HCT116 (cell line): ENCODE measurements around the gene ZFP92. TPM values are rescaled to one million over a fixed set of nuclear protein-coding genes. Genes with fewer than 3 reads are reported as not detected.

Source experiments
- ATAC-seq: fragments of 200-7000 bp; cut with Tn5 transposase; 2 replicates; pipeline ENCODE4 v1.9.1; 2020; ENCODE audit warnings: mild to moderate bottlenecking, moderate library complexity
- BruUV-seq: library from RNA; stranded (reverse); fragments of 400-500 nt; replicated peaks from 2 replicates; lab custom pipeline; 2021; lab: Mats Ljungman, UMichigan
- CTCF ChIA-PET: fragments of 300-600 bp; sonication (Branson Sonifier 250); formaldehyde crosslinking; loops from one replicate; lab custom pipeline; 2021; ENCODE audit warnings: antibody characterized with exemption; lab: Charles Lee
- POLR2A ChIA-PET: fragments of 300-600, 350-600 bp; sonication (Branson Sonifier 250); formaldehyde crosslinking; loops from one replicate; lab custom pipeline; 2021; ENCODE audit warnings: antibody characterized with exemption; lab: Charles Lee
- RAD21 ChIA-PET, 2 experiments: fragments of 300-600 bp; sonication (Branson Sonifier 250); formaldehyde crosslinking; loops; one replicate each; lab custom pipeline; 2023; ENCODE audit warnings: low total read pairs in 2 of 2; ENCODE audit not compliant: uncharacterized antibody in 2 of 2, unreplicated experiment in 2 of 2, low non-redundant PET in 1 of 2; lab: Charles Lee
- DNase-seq: peaks from one replicate; pipeline ENCODE4 v3.0.0-alpha.2; 2010; ENCODE audit warnings: low read depth, low spot score
- H2AFZ ChIP-seq: fragments of 200-600 bp; shearing (Covaris generic), sonication (generic); 2 replicates; pipeline ENCODE4 v1.6.1; 2017; ENCODE audit warnings: low read depth, mixed run types, mixed read lengths, antibody characterized with exemption, low read length; ENCODE audit not compliant: poor library complexity, severe bottlenecking
- H3K27ac ChIP-seq: 2 replicates; pipeline ENCODE4 v1.5.1; 2012; ENCODE audit warnings: low read depth, low read length
- H3K27me3 ChIP-seq: fragments of 200-600 bp; sonication (generic); 2 replicates; pipeline ENCODE4 v1.6.1; 2016; ENCODE audit warnings: mixed run types, low read length, mixed read lengths; ENCODE audit not compliant: insufficient read depth
- H3K36me3 ChIP-seq, 2 experiments: fragments of 200-500 bp in 1 of 2; fragments of 200-600 bp in 1 of 2; sonication (Bioruptor generic) in 1 of 2; sonication (generic) in 1 of 2; 2 replicates each; pipeline versions ENCODE4 v1.5.1 to v1.6.1; 2014 to 2016; ENCODE audit warnings: low read length in 2 of 2, inconsistent platforms in 1 of 2, mixed read lengths in 1 of 2, mixed run types in 1 of 2; ENCODE audit not compliant: insufficient read depth in 2 of 2, control insufficient read depth in 1 of 2
- H3K4me1 ChIP-seq, 2 experiments: fragments of 200-600 bp in 1 of 2; sonication (generic) in 1 of 2; 2 replicates each; pipeline versions ENCODE4 v1.5.1 to v1.6.1; 2012 to 2017; ENCODE audit warnings: low read length in 2 of 2, inconsistent platforms in 1 of 2, mild to moderate bottlenecking in 1 of 2, mixed read lengths in 1 of 2, mixed run types in 1 of 2, moderate library complexity in 1 of 2; ENCODE audit not compliant: insufficient read depth in 2 of 2, control insufficient read depth in 1 of 2
- H3K4me2 ChIP-seq: fragments of 200-600 bp; sonication (generic); 2 replicates; pipeline ENCODE4 v1.6.1; 2017; ENCODE audit warnings: mixed run types, low read length, mixed read lengths
- H3K4me3 ChIP-seq, 2 experiments: fragments of 200-600 bp in 1 of 2; sonication (generic) in 1 of 2; replicated peaks in 1 of 2; 2 replicates each; pipeline ENCODE4 v1.5.1; 2011 to 2016; ENCODE audit warnings: low read length in 2 of 2, control low read depth in 1 of 2, low read depth in 1 of 2, mild to moderate bottlenecking in 1 of 2, mixed read lengths in 1 of 2, mixed run types in 1 of 2
- H3K79me2 ChIP-seq: fragments of 200-600 bp; sonication (generic); 2 replicates; pipeline ENCODE4 v1.6.1; 2017; ENCODE audit warnings: mild to moderate bottlenecking, mixed run types, low read length, moderate library complexity, mixed read lengths; ENCODE audit not compliant: insufficient read depth
- H3K9ac ChIP-seq: fragments of 200-600 bp; sonication (generic); 2 replicates; pipeline ENCODE4 v1.6.1; 2016; ENCODE audit warnings: low read length, mixed read lengths
- H3K9me2 ChIP-seq: fragments of 200-600 bp; sonication (generic), shearing (Covaris generic); 2 replicates; pipeline ENCODE4 v1.6.1; 2017; ENCODE audit warnings: mixed run types, mild to moderate bottlenecking, moderate library complexity; ENCODE audit not compliant: insufficient read depth
- H3K9me3 ChIP-seq, 2 experiments: fragments of 200-500 bp in 1 of 2; fragments of 200-600 bp in 1 of 2; sonication (Bioruptor generic) in 1 of 2; sonication (generic) in 1 of 2; 2 replicates each; pipeline ENCODE4 v1.6.1; 2014 to 2017; ENCODE audit warnings: low read length in 2 of 2, mixed read lengths in 2 of 2, inconsistent platforms in 1 of 2, low read depth in 1 of 2, mild to moderate bottlenecking in 1 of 2, mixed run types in 1 of 2, moderate library complexity in 1 of 2; ENCODE audit not compliant: control insufficient read depth in 1 of 2, insufficient read depth in 1 of 2
- H4K20me1 ChIP-seq: fragments of 200-600 bp; sonication (generic), shearing (Covaris generic); 2 replicates; pipeline ENCODE4 v1.6.1; 2017; ENCODE audit warnings: mixed run types, mild to moderate bottlenecking, moderate library complexity; ENCODE audit not compliant: insufficient read depth
- ATF3 ChIP-seq: IDR thresholded peaks from 2 replicates; pipeline ENCODE4 v1.6.1; 2012
- CBX3 ChIP-seq: IDR thresholded peaks from 2 replicates; pipeline ENCODE4 v1.6.1; 2012; ENCODE audit warnings: low read depth
- CEBPB ChIP-seq: IDR thresholded peaks from 2 replicates; pipeline ENCODE4 v1.6.1; 2012; ENCODE audit warnings: low read depth
- CTCF ChIP-seq, 3 experiments: fragments of 200-600 bp in 1 of 3; sonication (generic) in 1 of 3; IDR thresholded peaks in 2 of 3; conservative IDR thresholded peaks in 1 of 3; 2 replicates each; pipeline ENCODE4 v1.5.1; 2012 to 2017; ENCODE audit warnings: low read depth in 2 of 3, low read length in 2 of 3, antibody characterized with exemption in 1 of 3, borderline replicate concordance in 1 of 3, control low read depth in 1 of 3, mild to moderate bottlenecking in 1 of 3, mixed read lengths in 1 of 3, mixed run types in 1 of 3, moderate library complexity in 1 of 3; ENCODE audit not compliant: insufficient read depth in 1 of 3
- EGR1 ChIP-seq: IDR thresholded peaks from 2 replicates; pipeline ENCODE4 v1.6.1; 2012; ENCODE audit warnings: low read depth
- ELF1 ChIP-seq: IDR thresholded peaks from 2 replicates; pipeline ENCODE4 v1.6.1; 2012; ENCODE audit warnings: low read depth, borderline replicate concordance
- FOSL1 ChIP-seq: IDR thresholded peaks from 2 replicates; pipeline ENCODE4 v1.6.1; 2012; ENCODE audit warnings: low read depth
- JUND ChIP-seq: IDR thresholded peaks from 2 replicates; pipeline ENCODE4 v1.6.1; 2012
- POLR2A ChIP-seq: IDR thresholded peaks from 2 replicates; pipeline ENCODE4 v1.7.0; 2011; ENCODE audit warnings: borderline replicate concordance; ENCODE audit not compliant: insufficient read depth, insufficient read length; ENCODE audit errors: extremely low read depth
- POLR2AphosphoS5 ChIP-seq: IDR thresholded peaks from 2 replicates; pipeline ENCODE4 v1.6.1; 2011; ENCODE audit warnings: mild to moderate bottlenecking, low read depth, low read length, moderate library complexity
- RAD21 ChIP-seq: IDR thresholded peaks from 2 replicates; pipeline ENCODE4 v1.6.1; 2012; ENCODE audit warnings: low read depth, mild to moderate bottlenecking
- SIN3A ChIP-seq: IDR thresholded peaks from 2 replicates; pipeline ENCODE4 v1.6.1; 2012; ENCODE audit warnings: low read depth
- SP1 ChIP-seq: IDR thresholded peaks from 2 replicates; pipeline ENCODE4 v1.6.1; 2012; ENCODE audit warnings: low read depth
- SRF ChIP-seq: IDR thresholded peaks from 2 replicates; pipeline ENCODE4 v1.6.1; 2012; ENCODE audit warnings: low read depth
- TCF7L2 ChIP-seq: IDR thresholded peaks from 2 replicates; pipeline ENCODE4 v1.7.0; 2011; ENCODE audit warnings: borderline replicate concordance, inconsistent platforms; ENCODE audit not compliant: insufficient read depth, insufficient read length; ENCODE audit errors: extremely low read depth
- ZBTB33 ChIP-seq: IDR thresholded peaks from 2 replicates; pipeline ENCODE4 v1.6.1; 2011; ENCODE audit warnings: mild to moderate bottlenecking, low read length, moderate library complexity; ENCODE audit not compliant: insufficient replicate concordance; ENCODE audit errors: extremely low read depth
- ZFX ChIP-seq: fragments of 450-650 bp; IDR thresholded peaks from 2 replicates; pipeline ENCODE4 v1.6.1; 2017
- ZNF274 ChIP-seq: fragments of 200-500 bp; sonication (Bioruptor generic); IDR thresholded peaks from 2 replicates; pipeline ENCODE4 v1.6.1; 2014; ENCODE audit warnings: mild to moderate bottlenecking, low read depth, low read length, inconsistent platforms
- intact Hi-C: fragments of 100-400 bp; cut with micrococcal nuclease; formaldehyde crosslinking; loops from 2 replicates; pipeline ENCODE4 v1.10.0; 2022
- total RNA-seq: library from RNA; stranded (reverse); gene quantifications from one replicate; pipeline ENCODE4 v1.2.1, GENCODE V29; 2021; ENCODE audit not compliant: unreplicated experiment

Gene ZFP92
- total RNA-seq, 1 experiment from 2014 or later: not detected

DNA sequence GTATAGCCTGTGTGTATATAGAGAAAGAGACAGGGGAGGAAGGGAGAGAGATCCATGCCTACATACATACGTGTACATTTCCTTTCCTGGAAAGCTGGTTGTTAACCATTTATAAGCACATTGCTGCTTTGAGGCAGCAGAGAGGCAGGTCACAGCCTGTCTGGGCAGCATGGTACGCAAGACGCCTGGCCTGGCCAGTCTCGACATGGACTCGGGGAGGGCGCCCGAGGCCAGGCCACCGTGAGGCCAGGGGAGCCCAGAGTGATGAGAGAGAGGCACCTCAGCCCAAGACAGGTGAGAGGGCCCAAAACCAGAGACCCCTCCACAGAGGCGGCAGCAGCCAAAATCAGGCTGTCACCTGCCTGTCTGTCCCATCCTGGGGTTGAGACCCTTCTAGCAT is 30.7 kb downstream of the ZFP92 start:
- DNase-seq (no peak), ATAC-seq (no peak)
- H3K4me2 ChIP-seq: no peak overlapping the region
- no peaks in the 10 kb centered on the region for H3K36me3 ChIP-seq
- H4K20me1 ChIP-seq: no peaks in the 10 kb centered on the region
- ChIA-PET RAD21 (no interaction called here), POLR2A (no interaction called here), CTCF (interaction anchor here (0.5 kb wide), 1 partner anchor 30 kb away, joined by 5 read pairs; no protein-coding TSS in a partner anchor)
- H3K9me2 ChIP-seq: no peaks in the 10 kb centered on the region
- BruUV-seq: no TSS peak
- H2AFZ ChIP-seq: no peak overlapping the region
- no peaks in the 10 kb centered on the region for H3K79me2 ChIP-seq
- TF ChIP-seq ZFX (no peak), SIN3A (no peak)
- no peak overlapping the region for H3K4me3 ChIP-seq
- H3K27ac ChIP-seq: no peak overlapping the region
- intact Hi-C loops: no loop called here
- peaks cover 0 to 7% of the 10 kb centered on the region in 2 experiments; a peak in 1 of 4 replicates for H3K4me1 ChIP-seq
- H3K9ac ChIP-seq: no peak overlapping the region
- no peaks in the 10 kb centered on the region for H3K27me3 ChIP-seq
- no peaks in the 10 kb centered on the region for H3K9me3 ChIP-seq

DNA sequence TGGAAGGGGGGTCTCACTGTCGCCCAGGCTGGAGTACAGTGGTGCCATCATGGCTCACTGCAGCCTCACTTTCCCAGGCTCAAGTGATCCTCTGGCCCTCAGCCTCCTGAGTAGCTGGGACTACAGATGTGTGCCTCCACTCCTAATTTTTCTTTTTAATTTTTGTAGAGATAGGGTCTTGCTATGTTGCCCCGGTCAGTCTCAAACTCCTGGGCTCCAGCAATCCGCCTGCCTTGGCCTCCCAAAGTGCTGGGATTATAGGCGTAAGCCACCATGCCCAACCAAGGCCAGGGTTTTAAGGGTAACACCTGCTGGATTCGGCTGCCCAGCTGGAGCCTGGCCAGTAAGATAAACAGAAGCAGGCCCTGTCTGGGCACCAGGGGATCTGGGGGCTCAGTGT is 31.2 kb downstream of the ZFP92 start:
- Histone ChIP-seq H3K27me3 (no peaks in the 10 kb centered on the region), H3K36me3 (no peaks in the 10 kb centered on the region), H3K9ac (no peak overlapping the region), H3K4me2 (no peak overlapping the region), H3K9me3 (no peaks in the 10 kb centered on the region), H2AFZ (no peak overlapping the region), H3K9me2 (no peaks in the 10 kb centered on the region), H3K79me2 (no peaks in the 10 kb centered on the region), H4K20me1 (no peaks in the 10 kb centered on the region), H3K4me3 (no peak overlapping the region), H3K27ac (no peak overlapping the region), H3K4me1 (peaks cover 0 to 7% of the 10 kb centered on the region in 2 experiments; a peak in 1 of 4 replicates)
- CTCF ChIA-PET: interaction anchor here (0.5 kb wide), 1 partner anchor 30 kb away, joined by 5 read pairs; no protein-coding TSS in a partner anchor
- RAD21 ChIA-PET: interaction anchor here in 1 of 2 experiments (0.6 kb wide), 1 partner anchor 380 kb away, joined by 3 read pairs; no protein-coding TSS in a partner anchor
- no peak for DNase-seq
- POLR2A ChIA-PET: no interaction called here
- ATAC-seq: no peak
- BruUV-seq: no TSS peak
- intact Hi-C loops: no loop called here
- TF ChIP-seq ZBTB33: no peak
- no peak for TF ChIP-seq CEBPB
- no peak for TF ChIP-seq POLR2A
- TF ChIP-seq EGR1: no peak
- TF ChIP-seq SRF: no peak
- no peak for TF ChIP-seq TCF7L2
- TF ChIP-seq SP1: no peak
- no peak for TF ChIP-seq CBX3
- no peak for TF ChIP-seq ZFX
- TF ChIP-seq FOSL1: no peak
- no peak for TF ChIP-seq SIN3A
- no peak for TF ChIP-seq ELF1
- TF ChIP-seq RAD21: no peak
- no peak for TF ChIP-seq POLR2AphosphoS5
- no peak for TF ChIP-seq ATF3
- no peak for TF ChIP-seq ZNF274
- no peak for TF ChIP-seq JUND
- TF ChIP-seq CTCF (IDR thresholded peaks at IDR 0.05 in 2 of 3, conservative IDR thresholded peaks at IDR 0.05 in 1 of 3; ENCODE audit: borderline replicate concordance in 1 of 3, insufficient read depth in 1 of 3, low read depth in 2 of 3, low read length in 2 of 3): no peak
